Thyroid gland (tissue), 4 donors: Measurements from ENCODE around the gene KMO.

Experiments
- CTCF ChIP-seq, 6 experiments: fragments of 200-600 bp in 3 of 6; fragments of 450-650 bp in 3 of 6; sonication (generic) in 3 of 6; IDR thresholded peaks; one replicate each; pipeline ENCODE4 v1.5.1; 2016 to 2019; ENCODE audit warnings: antibody characterized with exemption in 6 of 6, mild to moderate bottlenecking in 2 of 6, inconsistent platforms in 1 of 6, moderate library complexity in 1 of 6
- POLR2A ChIP-seq, 2 donors: fragments of 450-650 bp; IDR thresholded peaks; one replicate each; pipeline ENCODE4 v1.6.1; 2017; ENCODE audit warnings: antibody characterized with exemption in 2 of 2, mild to moderate bottlenecking in 2 of 2, moderate library complexity in 1 of 2

DNA sequence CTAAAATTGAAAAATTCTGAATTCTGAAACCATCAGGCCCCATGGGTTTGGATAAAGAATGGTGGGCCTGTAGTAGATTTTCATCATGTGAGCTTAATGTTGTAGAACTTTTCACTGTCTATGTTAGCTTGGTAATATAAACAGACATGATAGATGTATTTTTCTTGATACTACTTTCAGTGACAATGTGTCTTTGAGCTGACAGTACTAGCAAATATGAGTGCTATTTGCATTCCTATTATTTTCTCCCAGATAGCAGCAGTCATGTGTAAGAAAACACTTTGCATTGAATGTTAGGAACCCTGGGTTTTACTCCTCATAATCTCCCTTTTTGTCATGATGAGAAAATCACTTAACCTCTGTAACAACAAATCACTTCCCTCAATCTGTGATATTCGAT lies 18.1 kb downstream of the KMO start:
- no peak for TF ChIP-seq CTCF (IDR thresholded peaks at IDR 0.05)
- TF ChIP-seq POLR2A (IDR thresholded peaks at IDR 0.05), result no peak
